ENCODE measurements around the gene FAM149A.

DNA sequence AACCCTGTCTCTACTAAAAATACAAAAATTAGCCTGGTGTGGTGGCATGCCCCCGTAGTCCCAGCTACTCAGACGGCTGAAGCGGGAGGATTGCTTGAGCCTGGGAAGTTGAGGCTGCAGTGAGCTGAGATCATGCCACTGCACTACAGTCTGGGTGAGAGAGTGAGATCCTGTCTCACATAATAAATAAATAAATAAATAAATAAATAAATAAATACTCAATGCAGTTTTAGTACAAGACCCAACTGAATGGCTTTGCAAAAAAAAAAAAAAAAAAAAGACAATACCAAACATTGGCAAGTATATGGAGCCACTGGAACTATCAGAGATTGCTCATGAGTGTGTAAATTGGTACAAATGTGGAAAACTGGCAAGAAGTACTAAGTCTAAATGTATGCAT is 83.6 kb downstream of the FAM149A start:
- no peak for TF ChIP-seq POLR2A (IDR thresholded peaks at IDR 0.05)
- TF ChIP-seq, protein P1, sequence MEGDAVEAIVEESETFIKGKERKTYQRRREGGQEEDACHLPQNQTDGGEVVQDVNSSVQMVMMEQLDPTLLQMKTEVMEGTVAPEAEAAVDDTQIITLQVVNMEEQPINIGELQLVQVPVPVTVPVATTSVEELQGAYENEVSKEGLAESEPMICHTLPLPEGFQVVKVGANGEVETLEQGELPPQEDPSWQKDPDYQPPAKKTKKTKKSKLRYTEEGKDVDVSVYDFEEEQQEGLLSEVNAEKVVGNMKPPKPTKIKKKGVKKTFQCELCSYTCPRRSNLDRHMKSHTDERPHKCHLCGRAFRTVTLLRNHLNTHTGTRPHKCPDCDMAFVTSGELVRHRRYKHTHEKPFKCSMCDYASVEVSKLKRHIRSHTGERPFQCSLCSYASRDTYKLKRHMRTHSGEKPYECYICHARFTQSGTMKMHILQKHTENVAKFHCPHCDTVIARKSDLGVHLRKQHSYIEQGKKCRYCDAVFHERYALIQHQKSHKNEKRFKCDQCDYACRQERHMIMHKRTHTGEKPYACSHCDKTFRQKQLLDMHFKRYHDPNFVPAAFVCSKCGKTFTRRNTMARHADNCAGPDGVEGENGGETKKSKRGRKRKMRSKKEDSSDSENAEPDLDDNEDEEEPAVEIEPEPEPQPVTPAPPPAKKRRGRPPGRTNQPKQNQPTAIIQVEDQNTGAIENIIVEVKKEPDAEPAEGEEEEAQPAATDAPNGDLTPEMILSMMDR (IDR thresholded peaks at IDR 0.05): no peak

All from esophagus squamous epithelium (tissue), 4 donors.